Muscle of leg (tissue), 11 donors: ENCODE results near the gene PDZRN3. TPM values are rescaled to one million over a fixed set of nuclear protein-coding genes. Genes with fewer than 3 reads are reported as not detected.
A peak's percentile ranks its signal among the peaks of the same experiment; 100 is the strongest.

Experiments used
- DNase-seq: peaks from one replicate; pipeline ENCODE4 v3.0.0; 2013
- H3K27ac ChIP-seq: one replicate; pipeline ENCODE4 v1.5.1; 2013; ENCODE audit warnings: mild to moderate bottlenecking, low read length, control low read depth
- H3K27me3 ChIP-seq: one replicate; pipeline ENCODE4 v1.6.1; 2013; ENCODE audit warnings: low read length; ENCODE audit not compliant: control insufficient read depth, insufficient read depth
- H3K36me3 ChIP-seq: one replicate; pipeline ENCODE4 v1.6.1; 2013; ENCODE audit warnings: low read length; ENCODE audit not compliant: control insufficient read depth, insufficient read depth
- H3K4me1 ChIP-seq: one replicate; pipeline ENCODE4 v1.6.1; 2013; ENCODE audit warnings: low read length; ENCODE audit not compliant: control insufficient read depth, insufficient read depth
- H3K4me3 ChIP-seq: one replicate; pipeline ENCODE4 v1.5.1; 2013; ENCODE audit warnings: low read length, control low read depth
- H3K9me3 ChIP-seq: replicated peaks from 2 replicates; pipeline ENCODE4 v1.6.1; 2013; ENCODE audit warnings: low read depth, low read length; ENCODE audit not compliant: control insufficient read depth
- WGBS: methylation state at CpG from one replicate; pipeline ENCODE4 v1.1.5; 2013; ENCODE audit warnings: missing lambda C conversion rate; ENCODE audit not compliant: insufficient coverage; 5-methylcytosine and 5-hydroxymethylcytosine counted together
- polyA plus RNA-seq, 8 donors: library from polyadenylated mRNA; unstranded; fragments of 120-200 nt; gene quantifications; one replicate each; pipeline versions ENCODE4 v1.2.1 to v1.2.3, GENCODE V29; 2013; ENCODE audit warnings: inconsistent platforms in 1 of 8, low replicate concordance in 1 of 8; ENCODE audit not compliant: insufficient read length in 8 of 8, insufficient read depth in 1 of 8
- total RNA-seq: library from RNA; stranded (reverse); fragments of 120-200 nt; gene quantifications from one replicate; pipeline ENCODE4 v1.2.4, GENCODE V29; 2013

The PDZRN3 gene
- total and polyA plus RNA-seq, 9 donors = 57.1 to 96.4 (median 79.7) TPM

DNA sequence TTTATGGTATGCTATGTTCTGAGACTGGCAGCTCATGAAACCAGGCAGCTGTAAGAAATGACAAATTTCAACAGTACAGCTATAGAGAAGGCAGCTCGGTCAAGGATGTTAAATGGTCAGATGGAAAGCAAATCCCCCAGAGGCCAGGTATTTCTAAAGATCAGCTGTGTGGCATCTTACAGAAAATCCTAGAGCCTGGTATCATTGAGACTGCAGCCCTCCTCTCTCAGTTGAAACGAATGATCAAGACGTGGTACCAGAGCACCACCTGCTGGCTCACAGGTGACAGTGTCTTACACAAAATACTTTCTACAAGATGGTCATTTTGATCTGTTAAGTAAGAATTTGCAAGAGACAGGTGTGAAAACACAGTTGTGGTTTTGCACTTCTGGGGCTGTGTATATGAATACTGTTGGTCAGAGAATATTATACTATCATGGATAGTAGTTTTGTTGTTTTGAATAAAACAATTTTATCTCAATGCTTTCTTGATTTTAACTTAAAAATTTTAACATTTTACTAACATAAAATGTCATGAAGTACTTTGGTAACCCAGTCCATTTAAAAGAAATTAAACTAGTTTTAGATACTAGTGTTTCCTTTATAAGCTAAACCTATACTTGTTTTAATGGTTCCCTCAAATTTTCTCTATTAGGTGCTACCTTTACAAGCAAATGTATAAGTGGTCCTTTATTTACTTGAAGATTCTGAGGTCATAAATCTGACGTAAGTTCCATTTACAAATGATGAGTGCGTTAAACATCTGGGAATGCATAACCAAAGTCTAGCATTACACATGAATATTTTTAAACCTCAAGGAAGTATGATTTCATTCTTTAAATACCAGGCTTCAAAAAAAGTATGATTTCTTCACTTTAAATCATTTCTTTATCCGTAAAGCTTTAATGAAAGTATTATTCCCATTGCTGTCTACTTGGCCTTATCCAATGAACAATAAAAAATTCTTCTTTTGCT, 121.8 kb downstream of the PDZRN3 start:
- Histone ChIP-seq H3K36me3 (peaks cover 8% of the 10 kb centered on the region), H3K4me3 (no peak overlapping the region), H3K27ac (peak overlapping the region; percentile 52), H3K27me3 (no peaks in the 10 kb centered on the region), H3K9me3 (no peaks in the 10 kb centered on the region), H3K4me1 (peaks cover 7% of the 10 kb centered on the region)
- DNase-seq = peak; percentile 87
- WGBS = 50% methylated on average over 1 of the region's 6 CpGs

DNA sequence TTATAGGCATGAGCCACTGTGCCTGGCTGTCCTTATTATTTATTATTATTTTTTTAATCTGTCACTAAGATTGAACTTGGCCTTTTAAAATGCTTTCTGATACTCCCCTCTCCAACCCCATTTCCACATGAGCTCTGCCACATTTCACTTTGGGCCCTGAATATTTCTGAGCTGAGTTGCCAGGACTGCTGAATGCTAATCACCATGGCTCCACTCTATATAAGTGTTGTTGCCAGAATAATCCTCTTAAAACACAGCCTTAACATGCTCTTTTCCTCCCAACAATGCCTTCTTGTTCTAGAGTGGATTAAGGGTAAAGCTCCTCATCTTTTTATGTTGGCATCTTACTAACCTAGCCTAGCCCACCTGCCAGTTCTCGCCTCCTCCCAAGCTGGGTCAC, 124.4 kb downstream of the PDZRN3 start:
- Histone ChIP-seq H3K4me1 (peaks cover 7% of the 10 kb centered on the region), H3K36me3 (peaks cover 8% of the 10 kb centered on the region), H3K9me3 (no peaks in the 10 kb centered on the region), H3K27ac (no peak overlapping the region), H3K4me3 (no peak overlapping the region), H3K27me3 (no peaks in the 10 kb centered on the region)
- no peak for DNase-seq
- 100% methylated on average over 1 of the region's 1 CpG for WGBS

GRCh38 chr3:73499787-73500186, 125.0 kb downstream of the PDZRN3 start:
- 90% methylated on average over 3 of the region's 3 CpGs for WGBS
- H3K4me3 ChIP-seq = no peak overlapping the region
- peaks cover 8% of the 10 kb centered on the region for H3K36me3 ChIP-seq
- no peaks in the 10 kb centered on the region for H3K27me3 ChIP-seq
- DNase-seq = no peak
- H3K27ac ChIP-seq = no peak overlapping the region
- peaks cover 7% of the 10 kb centered on the region for H3K4me1 ChIP-seq
- no peaks in the 10 kb centered on the region for H3K9me3 ChIP-seq

DNA sequence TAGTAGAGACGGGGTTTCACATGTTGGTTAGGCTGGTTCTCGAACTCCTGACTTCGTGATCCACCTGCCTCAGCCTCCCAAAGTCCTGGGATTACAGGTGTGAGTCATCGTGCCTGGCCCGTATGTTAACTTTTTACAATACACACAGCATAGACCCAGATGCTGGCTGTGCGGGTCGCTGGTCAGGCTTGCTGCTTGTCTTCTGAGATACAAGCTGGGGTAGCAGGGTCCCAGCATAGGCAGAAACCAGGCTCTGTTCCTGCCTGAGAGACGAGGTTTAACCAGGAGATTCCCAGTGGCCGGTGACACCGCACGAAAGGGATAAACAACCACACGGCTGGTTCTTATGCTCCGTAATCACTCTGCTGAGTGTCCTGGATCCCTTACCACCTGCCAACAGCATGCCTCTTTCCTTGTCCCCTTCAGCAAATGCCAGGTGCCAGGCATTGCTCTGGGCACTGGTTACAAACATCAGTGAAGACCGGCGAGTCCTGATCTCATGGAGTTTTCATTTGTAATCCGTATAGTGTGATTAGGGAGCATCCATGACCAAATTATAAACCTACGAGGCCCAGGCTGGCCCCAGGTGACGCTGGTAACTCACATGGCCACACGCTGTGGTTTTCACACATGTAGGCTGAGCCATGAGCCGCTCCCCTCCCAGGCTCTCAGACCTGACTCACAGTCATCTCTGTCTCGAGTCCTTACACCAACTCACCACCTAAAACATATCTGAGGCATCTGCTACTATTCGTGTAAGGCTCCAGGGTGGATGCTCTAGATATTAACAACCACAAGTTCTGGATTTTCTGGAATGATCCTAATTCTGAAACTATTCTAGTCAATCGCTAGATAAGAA, 125.7 kb downstream of the PDZRN3 start:
- Histone ChIP-seq H3K4me3 (no peak overlapping the region), H3K4me1 (peaks cover 3% of the 10 kb centered on the region), H3K27me3 (no peaks in the 10 kb centered on the region), H3K36me3 (peaks cover 8% of the 10 kb centered on the region), H3K9me3 (no peaks in the 10 kb centered on the region), H3K27ac (no peak overlapping the region)
- WGBS = 83% methylated on average over 17 of the region's 23 CpGs
- DNase-seq = no peak

GRCh38 chr3:73497646-73498406, 126.9 kb downstream of the PDZRN3 start:
- peaks cover 7% of the 10 kb centered on the region for H3K4me1 ChIP-seq
- DNase-seq = no peak
- no peaks in the 10 kb centered on the region for H3K27me3 ChIP-seq
- H3K27ac ChIP-seq = no peak overlapping the region
- 100% methylated on average over 1 of the region's 13 CpGs for WGBS
- peaks cover 8% of the 10 kb centered on the region for H3K36me3 ChIP-seq
- no peak overlapping the region for H3K4me3 ChIP-seq
- H3K9me3 ChIP-seq = no peaks in the 10 kb centered on the region

DNA sequence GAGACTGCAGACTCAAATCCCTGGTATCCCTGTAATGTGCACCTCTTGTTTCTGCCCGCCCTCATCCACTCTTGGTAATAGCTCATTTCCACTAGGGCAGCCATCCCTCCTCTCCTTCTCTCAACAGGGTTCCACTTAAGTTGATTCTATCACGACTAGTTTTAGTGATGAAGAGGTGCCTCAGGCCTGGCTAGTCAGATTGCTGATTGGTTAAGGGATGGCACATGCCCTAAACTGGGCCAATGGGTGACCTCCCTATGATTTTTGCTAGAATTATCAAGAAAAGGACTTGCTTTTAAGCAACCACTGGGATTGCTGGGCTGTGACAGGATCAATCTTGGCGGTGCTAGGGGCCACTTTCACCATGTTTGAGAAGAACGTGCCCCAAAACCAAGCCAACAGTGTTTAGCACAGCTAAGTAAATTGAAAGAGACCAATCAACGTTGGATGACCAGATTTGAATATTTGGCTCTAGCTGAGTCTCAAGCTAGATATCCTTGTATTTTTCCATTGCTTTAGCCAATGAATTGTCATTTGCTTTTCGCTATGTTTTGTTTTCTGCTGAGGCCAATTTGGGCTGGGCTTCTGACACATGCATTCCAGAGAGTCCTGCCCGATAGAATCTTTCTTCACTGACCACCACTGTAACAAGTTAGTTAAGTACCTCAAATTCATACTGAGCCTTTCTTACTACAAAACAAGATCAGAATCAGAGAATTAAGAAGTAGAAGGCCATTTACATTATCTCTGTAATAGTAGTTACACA, 131.0 kb downstream of the PDZRN3 start:
- H3K27ac ChIP-seq = no peak overlapping the region
- peak; percentile 78 for DNase-seq
- H3K36me3 ChIP-seq = peaks cover 5% of the 10 kb centered on the region
- no peaks in the 10 kb centered on the region for H3K27me3 ChIP-seq
- peaks cover 22% of the 10 kb centered on the region for H3K4me1 ChIP-seq
- no peaks in the 10 kb centered on the region for H3K9me3 ChIP-seq
- H3K4me3 ChIP-seq = no peak overlapping the region
- WGBS = 62% methylated on average over 3 of the region's 7 CpGs

GRCh38 chr3:73492186-73492585, 132.6 kb downstream of the PDZRN3 start:
- Histone ChIP-seq H3K27ac (no peak overlapping the region), H3K4me3 (no peak overlapping the region), H3K4me1 (peaks cover 22% of the 10 kb centered on the region), H3K27me3 (no peaks in the 10 kb centered on the region), H3K9me3 (no peaks in the 10 kb centered on the region), H3K36me3 (peaks cover 5% of the 10 kb centered on the region)
- no peak for DNase-seq
- WGBS = 64% methylated on average over 2 of the region's 5 CpGs

DNA sequence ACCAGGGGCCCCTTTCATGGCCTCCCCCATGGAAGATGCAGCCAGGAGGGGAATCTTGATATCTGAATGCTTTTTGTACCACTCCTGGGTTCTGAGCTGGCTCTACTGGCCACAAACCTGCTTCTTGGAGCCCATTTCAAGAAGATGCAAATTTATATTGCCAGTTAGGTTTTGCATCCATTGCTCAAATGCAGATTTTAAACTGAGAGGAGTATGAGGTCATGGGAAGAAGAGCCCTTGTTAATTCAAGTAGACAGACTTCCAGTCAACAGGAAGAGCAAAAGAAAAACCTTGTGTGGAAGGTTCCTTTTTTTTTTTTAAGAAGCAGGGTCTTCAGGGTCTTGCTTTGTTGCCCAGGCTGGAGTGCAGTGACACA, 133.5 kb downstream of the PDZRN3 start:
- H3K36me3 ChIP-seq = peaks cover 5% of the 10 kb centered on the region
- H3K27me3 ChIP-seq = no peaks in the 10 kb centered on the region
- DNase-seq = peak; percentile 43
- H3K4me1 ChIP-seq = peaks cover 22% of the 10 kb centered on the region
- H3K27ac ChIP-seq = peak overlapping the region; percentile 13
- no peaks in the 10 kb centered on the region for H3K9me3 ChIP-seq
- no peak overlapping the region for H3K4me3 ChIP-seq

DNA sequence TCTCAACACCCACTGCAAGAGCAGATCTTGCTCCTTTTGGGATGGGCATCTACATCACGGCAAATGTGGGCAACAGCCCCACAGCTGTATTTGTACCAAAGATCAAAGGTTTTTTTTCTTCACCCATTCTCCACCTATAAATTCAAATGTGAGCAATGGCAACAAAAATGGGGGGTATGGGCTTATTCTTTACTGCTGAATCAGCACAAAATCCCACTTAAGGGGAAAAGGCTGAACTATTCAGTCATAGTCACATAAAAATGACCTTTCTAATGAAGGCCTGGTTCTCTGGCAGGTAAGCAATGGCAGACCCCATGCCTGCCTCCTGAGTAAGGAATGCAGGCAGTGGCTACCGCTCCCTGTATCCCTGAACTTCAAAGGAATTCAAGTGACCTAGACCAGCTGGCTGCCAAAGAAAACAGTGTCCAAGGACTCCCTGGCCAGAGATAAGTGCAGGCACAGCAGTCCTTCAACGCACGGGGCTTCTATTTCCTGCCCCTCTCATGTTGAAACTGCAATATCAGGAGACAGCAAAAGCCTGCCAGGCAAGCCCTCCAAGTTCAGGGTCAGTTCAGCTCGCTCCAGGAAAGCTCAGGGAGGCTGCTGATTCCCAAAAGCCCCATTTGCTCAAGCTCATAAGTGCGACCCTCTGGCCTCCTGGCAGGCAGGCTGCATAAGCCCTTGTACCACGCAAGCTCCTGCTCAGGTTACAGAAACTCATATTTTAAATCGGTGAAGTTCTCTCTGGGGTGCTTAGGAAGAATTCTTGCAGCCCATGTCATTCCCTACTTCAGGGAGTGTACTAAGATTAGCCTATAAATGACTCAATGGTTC, 134.1 kb downstream of the PDZRN3 start:
- Histone ChIP-seq H3K27ac (peak overlapping the region; percentile 11), H3K36me3 (peaks cover 5% of the 10 kb centered on the region), H3K4me3 (no peak overlapping the region), H3K9me3 (no peaks in the 10 kb centered on the region), H3K4me1 (peaks cover 24% of the 10 kb centered on the region), H3K27me3 (no peaks in the 10 kb centered on the region)
- peak; percentile 65 for DNase-seq
- WGBS = 0% methylated on average over 4 of the region's 8 CpGs
